Aorta (tissue), 5 donors: Measurements from ENCODE around the gene SAP30. TPM values are rescaled to one million over a fixed set of nuclear protein-coding genes. Genes with fewer than 3 reads are reported as not detected.

Experiments used
- ATAC-seq: fragments of 200-7000 bp; cut with Tn5 transposase; one replicate; pipeline ENCODE4 v1.9.1; 2022; ENCODE audit warnings: moderate library complexity; ENCODE audit not compliant: low FRiP score
- DNase-seq, 2 donors: peaks; one replicate each; pipeline ENCODE4 v3.0.0-alpha.2; 2020
- H3K27ac ChIP-seq, 2 donors: one replicate each; pipeline ENCODE4 v1.5.1; 2013; ENCODE audit warnings: low read length in 2 of 2, mild to moderate bottlenecking in 2 of 2, moderate library complexity in 2 of 2, control low read depth in 1 of 2, inconsistent platforms in 1 of 2, low read depth in 1 of 2
- H3K27me3 ChIP-seq, 2 donors: one replicate each; pipeline ENCODE4 v1.6.1; 2013; ENCODE audit warnings: control low read depth in 1 of 2, low read length in 1 of 2, mild to moderate bottlenecking in 1 of 2, moderate library complexity in 1 of 2; ENCODE audit not compliant: insufficient read depth in 2 of 2, control insufficient read depth in 1 of 2
- H3K36me3 ChIP-seq, 2 donors: one replicate each; pipeline ENCODE4 v1.6.1; 2013; ENCODE audit warnings: control low read depth in 1 of 2, low read length in 1 of 2, mild to moderate bottlenecking in 1 of 2; ENCODE audit not compliant: insufficient read depth in 2 of 2, control insufficient read depth in 1 of 2
- H3K4me1 ChIP-seq, 2 donors: one replicate each; pipeline ENCODE4 v1.6.1; 2013; ENCODE audit warnings: low read length in 2 of 2, control low read depth in 1 of 2, mild to moderate bottlenecking in 1 of 2, moderate library complexity in 1 of 2; ENCODE audit not compliant: insufficient read depth in 2 of 2, control insufficient read depth in 1 of 2
- H3K4me3 ChIP-seq, 2 donors: one replicate each; pipeline ENCODE4 v1.5.1; 2013; ENCODE audit warnings: low read length in 2 of 2, control low read depth in 1 of 2, mild to moderate bottlenecking in 1 of 2
- H3K9me3 ChIP-seq: one replicate; pipeline ENCODE4 v1.6.1; 2013; ENCODE audit warnings: mild to moderate bottlenecking, low read length; ENCODE audit not compliant: control insufficient read depth
- WGBS, 2 donors: extraction: QIAGEN DNeasy Blood & Tissue Kit; methylation state at CpG; one replicate each; pipeline ENCODE4 v1.1.7; 2013; 5-methylcytosine and 5-hydroxymethylcytosine counted together
- intact Hi-C, 2 donors: fragments of 100-400 bp; cut with DNase I; formaldehyde crosslinking; loops; one replicate each; pipeline versions ENCODE4 v1.14.2 to v1.15.0; 2022
- polyA plus RNA-seq, 2 donors: library from polyadenylated mRNA; stranded (reverse); fragments of 200-250 nt; gene quantifications; one replicate each; pipeline ENCODE4 v1.2.3, GENCODE V29; 2013
- total RNA-seq, 2 donors: library from RNA; stranded (reverse); fragmentation: NEBNext Ultra II Directional; extraction: Animal tissue kit (Norgen Biotek cat#: 25700); gene quantifications; one replicate each; pipeline ENCODE4 v1.2.1, GENCODE V29; 2021
- donor health status: healthy with polysubstance abuse.
- donor health status: Bipolar disorder and iron deficiency.
- donor health status: DM: no; HTN: no; CAD: no.
- donor health status: DM: no; HTN: no; CAD: no.
- donor health status: DM: yes; HTN: yes; CAD: no.

The SAP30 gene
- total and polyA plus RNA-seq, 4 donors: 19.4 to 34.7 (median 29.6) TPM

DNA sequence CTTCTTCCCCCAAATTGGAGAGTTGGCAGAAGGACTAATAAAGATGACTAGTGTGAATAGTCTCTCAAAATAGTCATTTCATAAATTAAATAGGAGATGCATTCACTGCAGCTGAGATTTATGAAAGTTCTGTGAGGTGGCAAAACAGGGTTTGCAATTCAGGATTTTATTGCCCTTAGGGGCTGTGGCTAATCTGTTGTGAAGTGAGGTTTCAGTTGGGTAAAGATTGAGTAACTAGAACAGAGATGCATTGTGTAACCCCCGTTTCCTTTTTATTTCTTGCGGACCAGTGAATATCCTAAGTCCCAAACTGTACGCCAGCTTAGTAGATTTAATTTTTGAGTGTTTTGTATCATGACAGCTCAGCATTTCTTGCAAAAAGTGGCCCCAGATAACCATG lies 44.3 kb downstream of the SAP30 start:
- ATAC-seq (no peak), DNase-seq (no peak)
- Histone ChIP-seq H3K9me3 (no peaks in the 10 kb centered on the region), H3K36me3 (no peaks in the 10 kb centered on the region), H3K4me1 (no peaks in the 10 kb centered on the region), H3K27ac (no peak overlapping the region), H3K27me3 (no peaks in the 10 kb centered on the region), H3K4me3 (no peak overlapping the region)
- intact Hi-C loops: loop anchor here in 1 of 2 donors (5.0 kb wide), 1 partner anchor 43 kb away; the partner anchor contains the start of gene SAP30
- WGBS, 2 donors: 89 to 97% methylated on average over 3 of the region's 3 CpGs

DNA sequence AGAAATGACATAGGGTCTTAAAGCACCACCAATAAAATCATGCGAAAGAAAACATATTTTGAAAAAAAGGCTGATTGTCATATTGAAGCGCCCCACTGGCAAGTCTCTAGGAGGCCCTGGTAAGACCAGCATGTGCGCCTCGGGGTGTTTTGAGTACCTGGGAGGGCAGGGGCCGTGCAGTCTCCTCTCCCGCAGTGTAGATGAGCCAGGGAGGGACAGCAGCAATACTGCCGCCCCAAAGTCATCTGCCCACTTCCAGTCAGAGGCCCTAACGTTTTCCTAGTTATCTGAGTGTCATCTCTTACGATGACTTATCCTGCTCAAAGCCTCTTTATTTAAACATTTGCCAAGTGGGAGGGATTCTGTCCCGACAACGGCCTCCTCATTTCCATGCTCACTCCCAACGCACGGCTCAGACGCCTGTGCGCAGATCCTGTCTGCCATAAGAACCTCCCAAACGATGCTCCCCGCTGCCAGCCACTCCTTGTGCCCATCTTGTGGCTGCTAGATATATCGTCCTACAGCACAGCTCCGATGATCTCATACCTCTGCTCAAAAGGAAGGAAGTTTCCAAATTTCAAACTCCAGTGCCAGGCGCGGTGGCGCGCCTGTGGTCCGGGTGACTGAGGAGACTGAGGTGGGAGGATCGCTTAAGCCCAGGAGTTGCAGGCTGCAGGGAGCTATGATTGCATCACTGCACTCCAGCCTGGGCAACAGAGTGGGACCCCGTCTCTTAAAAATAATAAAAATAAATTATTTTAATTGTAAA lies 45.3 kb downstream of the SAP30 start:
- intact Hi-C loops: loop anchor here in 1 of 2 donors (2.0 to 5.0 kb wide), 2 partner anchors 44 to 99 kb away; partner anchors contain the start of gene SAP30
- ATAC-seq: peak; percentile 58
- no peaks in the 10 kb centered on the region for H3K9me3 ChIP-seq

GRCh38 chr4:173417833-173418232 lies 47.1 kb downstream of the SAP30 start:
- H3K4me3 ChIP-seq: no peak overlapping the region
- ATAC-seq: no peak
- intact Hi-C loops: loop anchor here (2.0 to 5.0 kb wide), 3 partner anchors 46 to 101 kb away; partner anchors contain the start of gene SAP30 (in 1 of the 2)
- H3K9me3 ChIP-seq: no peaks in the 10 kb centered on the region
- no peaks in the 10 kb centered on the region for H3K36me3 ChIP-seq
- H3K4me1 ChIP-seq: peaks cover 0 to 1% of the 10 kb centered on the region in 2 donors
- DNase-seq: no peak
- no peak overlapping the region for H3K27ac ChIP-seq
- no peaks in the 10 kb centered on the region for H3K27me3 ChIP-seq

More for the DNA sequence above, 45.3 kb downstream of the SAP30 start:
- peak; percentile 79 to 81 for DNase-seq
- 87 to 91% methylated on average over 26 of the region's 26 CpGs for WGBS, 2 donors
- H3K27me3 ChIP-seq: no peaks in the 10 kb centered on the region
- no peak overlapping the region for H3K4me3 ChIP-seq
- no peaks in the 10 kb centered on the region for H3K36me3 ChIP-seq
- H3K27ac ChIP-seq: no peak overlapping the region
- H3K4me1 ChIP-seq: peaks cover 0 to 1% of the 10 kb centered on the region in 2 donors

- no peaks in the 10 kb centered on the region for H3K9me3 ChIP-seq
- ATAC-seq: no peak
- H3K27me3 ChIP-seq: no peaks in the 10 kb centered on the region
- 86 to 91% methylated on average over 3 of the region's 3 CpGs for WGBS, 2 donors
- H3K4me3 ChIP-seq: no peak overlapping the region
- no peak overlapping the region for H3K27ac ChIP-seq
- intact Hi-C loops: loop anchor here (1.0 to 5.0 kb wide), 3 partner anchors 46 to 96 kb away; partner anchors contain the start of gene SAP30 (in 1 of the 2)
- DNase-seq: no peak
- peaks cover 0 to 1% of the 10 kb centered on the region in 2 donors for H3K4me1 ChIP-seq
- no peaks in the 10 kb centered on the region for H3K36me3 ChIP-seq
Observed at GRCh38 chr4:173418639-173419038, 47.9 kb downstream of the SAP30 start.

DNA sequence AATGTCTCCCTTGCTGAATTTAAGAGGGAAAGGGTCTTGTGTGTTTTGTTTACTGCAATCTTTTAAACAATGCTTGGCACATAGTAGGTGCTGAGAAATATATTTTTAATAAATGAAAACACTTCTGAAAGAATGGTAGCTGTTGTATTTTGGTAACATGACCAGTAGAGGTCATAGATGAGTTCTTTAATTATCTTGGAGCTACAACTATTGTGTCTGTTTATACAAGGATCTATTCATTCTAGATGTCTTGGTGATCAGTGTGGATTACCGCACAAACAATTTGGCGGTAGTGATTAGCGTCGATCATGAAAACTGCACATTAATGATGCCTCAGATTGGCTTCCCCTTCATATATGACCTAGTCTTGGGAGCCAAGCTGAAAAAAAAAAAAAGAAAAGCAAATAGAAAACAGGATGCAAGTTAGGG lies 49.6 kb downstream of the SAP30 start:
- Histone ChIP-seq H3K27ac (no peak overlapping the region), H3K27me3 (no peaks in the 10 kb centered on the region), H3K4me3 (no peak overlapping the region), H3K36me3 (no peaks in the 10 kb centered on the region), H3K9me3 (no peaks in the 10 kb centered on the region), H3K4me1 (peaks cover 0 to 1% of the 10 kb centered on the region in 2 donors)
- DNase-seq (no peak), ATAC-seq (no peak)
- 24 to 25% methylated on average over 4 of the region's 4 CpGs for WGBS, 2 donors
- intact Hi-C loops: loop anchor here in 1 of 2 donors (1.0 to 10.0 kb wide), 2 partner anchors 74 to 334 kb away; no protein-coding TSS in a partner anchor

GRCh38 chr4:173420801-173421200 lies 50.0 kb downstream of the SAP30 start:
- no peak overlapping the region for H3K4me3 ChIP-seq
- WGBS, 2 donors: 91 to 92% methylated on average over 2 of the region's 2 CpGs
- DNase-seq: no peak
- H3K27ac ChIP-seq: no peak overlapping the region
- ATAC-seq: no peak
- H3K4me1 ChIP-seq: peaks cover 0 to 1% of the 10 kb centered on the region in 2 donors
- no peaks in the 10 kb centered on the region for H3K9me3 ChIP-seq
- H3K27me3 ChIP-seq: no peaks in the 10 kb centered on the region
- no peaks in the 10 kb centered on the region for H3K36me3 ChIP-seq
- intact Hi-C loops: loop anchor here in 1 of 2 donors (1.0 to 10.0 kb wide), 2 partner anchors 74 to 334 kb away; no protein-coding TSS in a partner anchor

- ATAC-seq (peak; percentile 41), DNase-seq (no peak)
- WGBS, 2 donors: 6 to 8% methylated on average over 2 of the region's 2 CpGs
- intact Hi-C loops: loop anchor here (5.0 to 10.0 kb wide), 2 partner anchors 52 to 330 kb away; no protein-coding TSS in a partner anchor
- Histone ChIP-seq H3K36me3 (no peaks in the 10 kb centered on the region), H3K4me1 (peaks cover 0 to 1% of the 10 kb centered on the region in 2 donors), H3K27ac (peak overlapping the region; percentile 28 to 91), H3K9me3 (no peaks in the 10 kb centered on the region), H3K27me3 (no peaks in the 10 kb centered on the region), H3K4me3 (no peak overlapping the region)
Observed at GRCh38 chr4:173424899-173425805, 54.4 kb downstream of the SAP30 start.

DNA sequence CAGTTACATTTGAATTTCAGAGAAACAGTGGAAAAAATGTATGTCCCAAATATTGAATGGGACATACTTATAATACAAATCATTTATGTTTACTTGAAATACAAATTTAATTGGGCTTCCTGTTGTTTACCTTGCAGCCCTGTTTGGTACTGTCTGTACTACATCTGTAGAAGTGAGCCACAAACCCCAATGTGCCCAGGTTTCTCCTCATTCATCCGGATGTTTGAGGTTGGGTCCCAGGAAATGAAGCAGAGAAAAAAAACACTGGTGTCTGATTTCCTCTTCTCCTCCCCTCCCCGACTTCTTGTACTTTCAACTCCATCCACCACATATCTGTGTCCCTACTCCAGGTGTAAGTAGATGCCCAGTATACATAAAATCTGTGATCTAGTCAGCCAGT lies 55.3 kb downstream of the SAP30 start:
- Histone ChIP-seq H3K27ac (no peak overlapping the region), H3K36me3 (no peaks in the 10 kb centered on the region), H3K4me3 (no peak overlapping the region), H3K9me3 (no peaks in the 10 kb centered on the region), H3K27me3 (no peaks in the 10 kb centered on the region), H3K4me1 (no peaks in the 10 kb centered on the region)
- ATAC-seq (no peak), DNase-seq (no peak)
- intact Hi-C loops: loop anchor here (5.0 to 10.0 kb wide), 2 partner anchors 51 to 329 kb away; no protein-coding TSS in a partner anchor
- 93 to 94% methylated on average over 2 of the region's 2 CpGs for whole genome bisulfite sequencing, 2 donors
